PC-9 (cell line): Measurements from ENCODE around the gene TENM4. TPM values are rescaled to one million over a fixed set of nuclear protein-coding genes. Genes with fewer than 3 reads are reported as not detected.

Experiments used
- BruUV-seq: library from RNA; stranded (reverse); fragments of 400-500 nt; replicated peaks from 2 replicates; lab custom pipeline; 2021; lab: Mats Ljungman, UMichigan
- CTCF ChIA-PET: fragments of 300-600 bp; sonication (Branson Sonifier 250); formaldehyde crosslinking; loops from one replicate; lab custom pipeline; 2022; ENCODE audit warnings: antibody characterized with exemption; lab: Charles Lee
- POLR2A ChIA-PET: fragments of 300-600 bp; sonication (Branson Sonifier 250); formaldehyde crosslinking; loops from one replicate; lab custom pipeline; 2022; ENCODE audit warnings: antibody characterized with exemption; ENCODE audit not compliant: unreplicated experiment; lab: Charles Lee
- DNase-seq, 2 experiments: peaks; one replicate each; pipeline versions ENCODE4 v3.0.0 to v3.0.0-alpha.2; 2015 to 2022; ENCODE audit warnings: mixed read lengths in 1 of 2
- H2AFZ ChIP-seq: fragments of 200-600 bp; sonication (generic); 2 replicates; pipeline ENCODE4 v1.8.1; 2017; ENCODE audit warnings: antibody characterized with exemption
- H3F3A ChIP-seq: fragments of 200-600 bp; sonication (generic); 2 replicates; pipeline ENCODE4 v1.8.1; 2017; ENCODE audit warnings: antibody characterized with exemption, mild to moderate bottlenecking, low read depth; ENCODE audit not compliant: insufficient read depth
- H3K27ac ChIP-seq: fragments of 200-600 bp; sonication (generic); 2 replicates; pipeline ENCODE4 v1.6.1; 2016; ENCODE audit warnings: mixed run types
- H3K27me3 ChIP-seq: fragments of 200-600 bp; sonication (generic); 2 replicates; pipeline ENCODE4 v1.6.1; 2016; ENCODE audit warnings: low read depth, mixed run types; ENCODE audit not compliant: insufficient read depth
- H3K36me3 ChIP-seq: fragments of 200-600 bp; sonication (generic); 2 replicates; pipeline ENCODE4 v1.6.1; 2016; ENCODE audit warnings: low read depth, mixed run types
- H3K4me1 ChIP-seq: fragments of 200-600 bp; sonication (generic); replicated peaks from 2 replicates; pipeline ENCODE4 v1.6.1; 2016; ENCODE audit warnings: mixed run types; ENCODE audit not compliant: insufficient read depth
- H3K4me2 ChIP-seq: fragments of 200-600 bp; sonication (generic); 2 replicates; pipeline ENCODE4 v1.6.1; 2017; ENCODE audit warnings: mixed run types
- H3K4me3 ChIP-seq: fragments of 200-600 bp; sonication (generic); 2 replicates; pipeline ENCODE4 v1.6.1; 2016; ENCODE audit warnings: mixed run types
- H3K79me2 ChIP-seq: fragments of 200-600 bp; sonication (generic); 2 replicates; pipeline ENCODE4 v1.6.1; 2017; ENCODE audit warnings: low read depth, mixed run types
- H3K9me2 ChIP-seq: fragments of 200-600 bp; sonication (generic); 2 replicates; pipeline ENCODE4 v1.8.1; 2017; ENCODE audit warnings: mild to moderate bottlenecking; ENCODE audit not compliant: insufficient read depth
- H3K9me3 ChIP-seq: fragments of 200-600 bp; sonication (generic); 2 replicates; pipeline ENCODE4 v1.8.1; 2016; ENCODE audit warnings: low read depth; ENCODE audit not compliant: insufficient read depth
- H4K20me1 ChIP-seq: fragments of 200-600 bp; sonication (generic); 2 replicates; pipeline ENCODE4 v1.8.1; 2017; ENCODE audit not compliant: insufficient read depth
- CTCF ChIP-seq: fragments of 200-600 bp; sonication (generic); conservative IDR thresholded peaks from 2 replicates; pipeline ENCODE4 v1.6.1; 2017; ENCODE audit warnings: mixed run types, antibody characterized with exemption, mild to moderate bottlenecking, moderate library complexity
- EZH2 ChIP-seq: fragments of 200-600 bp; sonication (generic); IDR thresholded peaks from 2 replicates; pipeline ENCODE4 v1.8.0; 2017; ENCODE audit warnings: antibody characterized with exemption, low read depth
- intact Hi-C: fragments of 100-400 bp; cut with micrococcal nuclease; formaldehyde crosslinking; loops from one replicate; pipeline ENCODE4 v1.10.0; 2022; ENCODE audit not compliant: unreplicated experiment
- total RNA-seq: library from RNA; stranded (reverse); gene quantifications from 2 replicates; pipeline ENCODE4 v1.2.3, GENCODE V29; 2021

TENM4 gene
- total RNA-seq, 1 experiment from 2014 or later = not detected

GRCh38 chr11:79330651-79331050 is 110.2 kb downstream of the TENM4 start:
- no TSS peak for BruUV-seq
- H4K20me1 ChIP-seq = no peaks in the 10 kb centered on the region
- H3F3A ChIP-seq = no peaks in the 10 kb centered on the region
- H2AFZ ChIP-seq = no peak overlapping the region
- H3K79me2 ChIP-seq = no peaks in the 10 kb centered on the region
- H3K4me1 ChIP-seq = no peaks in the 10 kb centered on the region
- no peak overlapping the region for H3K27ac ChIP-seq
- TF ChIP-seq EZH2 = no peak
- TF ChIP-seq CTCF = no peak
- intact Hi-C loops = no loop called here
- DNase-seq = no peak
- CTCF ChIA-PET = no interaction called here
- no peaks in the 10 kb centered on the region for H3K36me3 ChIP-seq
- H3K9me2 ChIP-seq = no peaks in the 10 kb centered on the region
- H3K9me3 ChIP-seq = no peaks in the 10 kb centered on the region
- H3K4me2 ChIP-seq = no peak overlapping the region
- no peak overlapping the region for H3K4me3 ChIP-seq
- POLR2A ChIA-PET = no interaction called here
- peaks cover 82% of the 10 kb centered on the region for H3K27me3 ChIP-seq

- no TSS peak for BruUV-seq
- Histone ChIP-seq H2AFZ (no peak overlapping the region), H3K27me3 (peaks cover 71% of the 10 kb centered on the region), H3K9me3 (no peaks in the 10 kb centered on the region), H3K27ac (no peak overlapping the region), H3K79me2 (no peaks in the 10 kb centered on the region), H3K36me3 (no peaks in the 10 kb centered on the region), H3F3A (no peaks in the 10 kb centered on the region), H4K20me1 (no peaks in the 10 kb centered on the region), H3K9me2 (no peaks in the 10 kb centered on the region), H3K4me2 (no peak overlapping the region), H3K4me1 (no peaks in the 10 kb centered on the region), H3K4me3 (no peak overlapping the region)
- intact Hi-C loops = no loop called here
- no peak for TF ChIP-seq CTCF
- TF ChIP-seq EZH2 = no peak
- ChIA-PET POLR2A (no interaction called here), CTCF (no interaction called here)
- DNase-seq = no peak
Observed at GRCh38 chr11:79329561-79329960, 111.3 kb downstream of the TENM4 start.

- no peaks in the 10 kb centered on the region for H3K4me1 ChIP-seq
- CTCF ChIA-PET = no interaction called here
- H3K9me2 ChIP-seq = no peaks in the 10 kb centered on the region
- peaks cover 60% of the 10 kb centered on the region for H3K27me3 ChIP-seq
- no TSS peak for BruUV-seq
- H3K4me2 ChIP-seq = no peak overlapping the region
- no peak overlapping the region for H3K27ac ChIP-seq
- H3K36me3 ChIP-seq = no peaks in the 10 kb centered on the region
- POLR2A ChIA-PET = interaction anchor here (0.6 kb wide), 1 partner anchor 469 kb away, joined by 5 read pairs; no protein-coding TSS in a partner anchor
- H3K79me2 ChIP-seq = no peaks in the 10 kb centered on the region
- intact Hi-C loops = no loop called here
- no peaks in the 10 kb centered on the region for H3F3A ChIP-seq
- H3K9me3 ChIP-seq = no peaks in the 10 kb centered on the region
- DNase-seq = no peak
- H4K20me1 ChIP-seq = no peaks in the 10 kb centered on the region
- H3K4me3 ChIP-seq = no peak overlapping the region
- H2AFZ ChIP-seq = no peak overlapping the region
- TF ChIP-seq CTCF (no peak), EZH2 (no peak)
Observed at GRCh38 chr11:79328402-79328801, 112.4 kb downstream of the TENM4 start.
